GM23338 (cell line): Measurements from ENCODE around the gene ZER1. TPM values are rescaled to one million over a fixed set of nuclear protein-coding genes. Genes with fewer than 3 reads are reported as not detected.

Experiments used
- ATAC-seq: fragments of 200-7000 bp; cut with Tn5 transposase; 3 replicates; pipeline ENCODE4 v1.9.1; 2020
- DNase-seq: peaks from one replicate; pipeline ENCODE4 v3.0.0-alpha.2; 2015; ENCODE audit warnings: low spot score
- H2AFZ ChIP-seq: fragments of 200-600 bp; sonication (generic); 2 replicates; pipeline ENCODE4 v1.8.0; 2016; ENCODE audit warnings: antibody characterized with exemption, mild to moderate bottlenecking, moderate library complexity
- H3F3A ChIP-seq: fragments of 200-600 bp; sonication (generic); replicated peaks from 2 replicates; pipeline ENCODE4 v1.8.0; 2017; ENCODE audit warnings: antibody characterized with exemption, mixed run types, low read depth
- H3K27ac ChIP-seq: fragments of 200-600 bp; sonication (generic); 2 replicates; pipeline ENCODE4 v1.6.1; 2016; ENCODE audit warnings: low read depth
- H3K27me3 ChIP-seq: fragments of 200-600 bp; sonication (generic); 2 replicates; pipeline ENCODE4 v1.8.0; 2016; ENCODE audit warnings: mild to moderate bottlenecking, mixed run types, moderate library complexity; ENCODE audit not compliant: insufficient read depth
- H3K36me3 ChIP-seq: fragments of 200-600 bp; sonication (generic); 2 replicates; pipeline ENCODE4 v1.8.0; 2016; ENCODE audit warnings: mild to moderate bottlenecking; ENCODE audit not compliant: insufficient read depth
- H3K4me1 ChIP-seq: fragments of 200-600 bp; sonication (generic); 2 replicates; pipeline ENCODE4 v1.8.0; 2016; ENCODE audit warnings: mild to moderate bottlenecking, moderate library complexity; ENCODE audit not compliant: insufficient read depth
- H3K4me2 ChIP-seq: fragments of 200-600 bp; sonication (generic); 2 replicates; pipeline ENCODE4 v1.7.1; 2017; ENCODE audit warnings: mixed run types
- H3K4me3 ChIP-seq: fragments of 200-600 bp; sonication (generic); 2 replicates; pipeline ENCODE4 v1.6.1; 2016; ENCODE audit warnings: mixed run types
- H3K79me2 ChIP-seq: fragments of 200-600 bp; sonication (generic); replicated peaks from 2 replicates; pipeline ENCODE4 v1.8.0; 2017; ENCODE audit warnings: mild to moderate bottlenecking; ENCODE audit not compliant: insufficient read depth
- H3K9me2 ChIP-seq: fragments of 200-600 bp; sonication (generic); 2 replicates; pipeline ENCODE4 v1.8.0; 2017; ENCODE audit not compliant: insufficient read depth
- H4K20me1 ChIP-seq: fragments of 200-600 bp; sonication (generic); replicated peaks from 2 replicates; pipeline ENCODE4 v1.8.0; 2017; ENCODE audit warnings: mild to moderate bottlenecking; ENCODE audit not compliant: insufficient read depth
- H3K27ac Mint-ChIP-seq: 2 replicates; pipeline ENCODE4 v1.8.0; 2020; ENCODE audit warnings: inconsistent platforms, mild to moderate bottlenecking, moderate library complexity, mixed read lengths
- H3K27me3 Mint-ChIP-seq: 3 replicates; pipeline ENCODE4 v1.8.0; 2022; ENCODE audit warnings: low read depth, mild to moderate bottlenecking, moderate library complexity, mixed read lengths, inconsistent platforms; ENCODE audit not compliant: insufficient read depth, poor library complexity
- H3K36me3 Mint-ChIP-seq: 3 replicates; pipeline ENCODE4 v1.8.0; 2021; ENCODE audit warnings: low read depth, mild to moderate bottlenecking, inconsistent platforms, moderate library complexity, mixed read lengths
- H3K4me1 Mint-ChIP-seq: 3 replicates; pipeline ENCODE4 v1.8.0; 2020; ENCODE audit warnings: mild to moderate bottlenecking, inconsistent platforms, mixed read lengths
- H3K4me3 Mint-ChIP-seq: 3 replicates; pipeline ENCODE4 v1.8.0; 2021; ENCODE audit warnings: moderate library complexity, mild to moderate bottlenecking, inconsistent platforms, mixed read lengths
- H3K9me3 Mint-ChIP-seq: 3 replicates; pipeline ENCODE4 v1.8.0; 2020; ENCODE audit warnings: moderate library complexity, mild to moderate bottlenecking, inconsistent platforms, mixed read lengths
- CREB1 ChIP-seq: fragments of 250-450 bp; sonication (Bioruptor Pico); IDR thresholded peaks from 2 replicates; pipeline ENCODE4 v1.5.0; 2020; ENCODE audit warnings: low read depth, mild to moderate bottlenecking, moderate library complexity
- EZH2 ChIP-seq: fragments of 200-600 bp; sonication (generic); IDR thresholded peaks from one replicate; pipeline ENCODE4 v1.8.0; 2017; ENCODE audit warnings: antibody characterized with exemption, mild to moderate bottlenecking, low read depth; ENCODE audit not compliant: unreplicated experiment
- EZH2phosphoT487 ChIP-seq: fragments of 200-600 bp; sonication (generic); IDR thresholded peaks from one replicate; pipeline ENCODE4 v1.8.1; 2018; ENCODE audit warnings: antibody characterized with exemption; ENCODE audit not compliant: unreplicated experiment
- JUNB ChIP-seq: IDR thresholded peaks from one replicate; pipeline ENCODE4 v1.6.1; 2016; ENCODE audit warnings: antibody characterized with exemption; ENCODE audit not compliant: unreplicated experiment
- POLR2AphosphoS5 ChIP-seq: IDR thresholded peaks from 2 replicates; pipeline ENCODE4 v1.6.1; 2016; ENCODE audit warnings: antibody characterized with exemption, low read depth
- STAT1 ChIP-seq: IDR thresholded peaks from one replicate; pipeline ENCODE4 v1.6.1; 2016; ENCODE audit warnings: antibody characterized with exemption; ENCODE audit not compliant: unreplicated experiment
- ZNF114 ChIP-seq: fragments of 250-450 bp; sonication (Bioruptor Pico); IDR thresholded peaks from 2 replicates; pipeline ENCODE4 v1.5.0; 2020; ENCODE audit warnings: mild to moderate bottlenecking, moderate library complexity
- ZNF331 ChIP-seq: fragments of 250-450 bp; sonication (Bioruptor Pico); IDR thresholded peaks from 2 replicates; pipeline ENCODE4 v1.5.0; 2020; ENCODE audit warnings: low read depth, mild to moderate bottlenecking, moderate library complexity
- polyA plus RNA-seq: library from polyadenylated mRNA; unstranded; fragments of >200 nt; fragmentation: Nextera tagmentation; extraction: Ambion mirVana; gene quantifications from 2 replicates; pipeline ENCODE4 v1.2.1, GENCODE V29; 2016
- total RNA-seq: library from RNA; depleted of rRNA; stranded (reverse); fragments of >200 nt; shearing (Covaris generic); gene quantifications from 2 replicates; pipeline ENCODE4 v1.2.3, GENCODE V29; 2014
- TF ChIP-seq, protein P1 (sequence below): IDR thresholded peaks from one replicate; pipeline ENCODE4 v1.6.1; 2018; ENCODE audit warnings: antibody characterized with exemption; ENCODE audit not compliant: unreplicated experiment
- TF ChIP-seq, protein P2 (sequence below): IDR thresholded peaks from 2 replicates; pipeline ENCODE4 v1.6.1; 2016; ENCODE audit warnings: antibody characterized with exemption
- TF ChIP-seq, protein P3 (sequence below): fragments of 250-450 bp; sonication (Bioruptor Pico); IDR thresholded peaks from 2 replicates; pipeline ENCODE4 v1.5.0; 2020; ENCODE audit warnings: mild to moderate bottlenecking, moderate library complexity
- TF ChIP-seq, protein P4 (sequence below), 2 experiments: fragments of 200-600 bp in 1 of 2; sonication (generic) in 1 of 2; conservative IDR thresholded peaks; 2 replicates each; pipeline versions ENCODE4 v1.5.1 to v1.6.1; 2016 to 2017; ENCODE audit warnings: antibody characterized with exemption in 2 of 2, low read depth in 2 of 2, mild to moderate bottlenecking in 2 of 2, moderate library complexity in 1 of 2

The ZER1 gene
- total and polyA plus RNA-seq, 2 experiments from 2014 or later = 7.0 to 23.9 TPM

DNA sequence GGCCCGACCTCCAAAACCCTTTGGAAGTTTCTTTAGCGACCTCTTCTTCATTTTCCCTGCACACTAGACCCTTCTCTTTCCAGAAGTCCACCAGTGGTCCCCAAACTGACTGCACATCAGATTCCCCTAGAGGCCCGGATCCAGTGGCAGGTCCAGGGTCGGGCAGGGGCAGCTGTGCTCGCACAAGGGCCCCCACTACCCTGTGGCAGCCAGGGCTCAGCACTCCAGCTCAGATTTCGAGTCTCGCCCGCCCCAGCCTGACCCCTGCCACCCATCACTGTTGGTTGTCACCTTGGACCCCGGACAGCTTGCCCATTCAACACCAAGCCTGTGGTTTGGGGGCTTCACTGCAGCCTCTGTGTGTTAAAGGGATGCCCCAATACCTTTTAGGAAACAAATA, 40.0 kb downstream of the ZER1 start:
- peaks cover 4% of the 10 kb centered on the region; the same call in 1 of the 2 replicates for H3F3A ChIP-seq
- H3K27me3 Mint-ChIP-seq = peaks cover 17% of the 10 kb centered on the region
- no peaks in the 10 kb centered on the region for H3K27me3 ChIP-seq
- TF ChIP-seq, protein P1, sequence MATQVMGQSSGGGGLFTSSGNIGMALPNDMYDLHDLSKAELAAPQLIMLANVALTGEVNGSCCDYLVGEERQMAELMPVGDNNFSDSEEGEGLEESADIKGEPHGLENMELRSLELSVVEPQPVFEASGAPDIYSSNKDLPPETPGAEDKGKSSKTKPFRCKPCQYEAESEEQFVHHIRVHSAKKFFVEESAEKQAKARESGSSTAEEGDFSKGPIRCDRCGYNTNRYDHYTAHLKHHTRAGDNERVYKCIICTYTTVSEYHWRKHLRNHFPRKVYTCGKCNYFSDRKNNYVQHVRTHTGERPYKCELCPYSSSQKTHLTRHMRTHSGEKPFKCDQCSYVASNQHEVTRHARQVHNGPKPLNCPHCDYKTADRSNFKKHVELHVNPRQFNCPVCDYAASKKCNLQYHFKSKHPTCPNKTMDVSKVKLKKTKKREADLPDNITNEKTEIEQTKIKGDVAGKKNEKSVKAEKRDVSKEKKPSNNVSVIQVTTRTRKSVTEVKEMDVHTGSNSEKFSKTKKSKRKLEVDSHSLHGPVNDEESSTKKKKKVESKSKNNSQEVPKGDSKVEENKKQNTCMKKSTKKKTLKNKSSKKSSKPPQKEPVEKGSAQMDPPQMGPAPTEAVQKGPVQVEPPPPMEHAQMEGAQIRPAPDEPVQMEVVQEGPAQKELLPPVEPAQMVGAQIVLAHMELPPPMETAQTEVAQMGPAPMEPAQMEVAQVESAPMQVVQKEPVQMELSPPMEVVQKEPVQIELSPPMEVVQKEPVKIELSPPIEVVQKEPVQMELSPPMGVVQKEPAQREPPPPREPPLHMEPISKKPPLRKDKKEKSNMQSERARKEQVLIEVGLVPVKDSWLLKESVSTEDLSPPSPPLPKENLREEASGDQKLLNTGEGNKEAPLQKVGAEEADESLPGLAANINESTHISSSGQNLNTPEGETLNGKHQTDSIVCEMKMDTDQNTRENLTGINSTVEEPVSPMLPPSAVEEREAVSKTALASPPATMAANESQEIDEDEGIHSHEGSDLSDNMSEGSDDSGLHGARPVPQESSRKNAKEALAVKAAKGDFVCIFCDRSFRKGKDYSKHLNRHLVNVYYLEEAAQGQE = no peak
- TF ChIP-seq, protein P2, sequence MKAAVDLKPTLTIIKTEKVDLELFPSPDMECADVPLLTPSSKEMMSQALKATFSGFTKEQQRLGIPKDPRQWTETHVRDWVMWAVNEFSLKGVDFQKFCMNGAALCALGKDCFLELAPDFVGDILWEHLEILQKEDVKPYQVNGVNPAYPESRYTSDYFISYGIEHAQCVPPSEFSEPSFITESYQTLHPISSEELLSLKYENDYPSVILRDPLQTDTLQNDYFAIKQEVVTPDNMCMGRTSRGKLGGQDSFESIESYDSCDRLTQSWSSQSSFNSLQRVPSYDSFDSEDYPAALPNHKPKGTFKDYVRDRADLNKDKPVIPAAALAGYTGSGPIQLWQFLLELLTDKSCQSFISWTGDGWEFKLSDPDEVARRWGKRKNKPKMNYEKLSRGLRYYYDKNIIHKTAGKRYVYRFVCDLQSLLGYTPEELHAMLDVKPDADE = no peak
- no peak for TF ChIP-seq ZNF114 (CRISPR knock-in tag)
- TF ChIP-seq, protein P3, sequence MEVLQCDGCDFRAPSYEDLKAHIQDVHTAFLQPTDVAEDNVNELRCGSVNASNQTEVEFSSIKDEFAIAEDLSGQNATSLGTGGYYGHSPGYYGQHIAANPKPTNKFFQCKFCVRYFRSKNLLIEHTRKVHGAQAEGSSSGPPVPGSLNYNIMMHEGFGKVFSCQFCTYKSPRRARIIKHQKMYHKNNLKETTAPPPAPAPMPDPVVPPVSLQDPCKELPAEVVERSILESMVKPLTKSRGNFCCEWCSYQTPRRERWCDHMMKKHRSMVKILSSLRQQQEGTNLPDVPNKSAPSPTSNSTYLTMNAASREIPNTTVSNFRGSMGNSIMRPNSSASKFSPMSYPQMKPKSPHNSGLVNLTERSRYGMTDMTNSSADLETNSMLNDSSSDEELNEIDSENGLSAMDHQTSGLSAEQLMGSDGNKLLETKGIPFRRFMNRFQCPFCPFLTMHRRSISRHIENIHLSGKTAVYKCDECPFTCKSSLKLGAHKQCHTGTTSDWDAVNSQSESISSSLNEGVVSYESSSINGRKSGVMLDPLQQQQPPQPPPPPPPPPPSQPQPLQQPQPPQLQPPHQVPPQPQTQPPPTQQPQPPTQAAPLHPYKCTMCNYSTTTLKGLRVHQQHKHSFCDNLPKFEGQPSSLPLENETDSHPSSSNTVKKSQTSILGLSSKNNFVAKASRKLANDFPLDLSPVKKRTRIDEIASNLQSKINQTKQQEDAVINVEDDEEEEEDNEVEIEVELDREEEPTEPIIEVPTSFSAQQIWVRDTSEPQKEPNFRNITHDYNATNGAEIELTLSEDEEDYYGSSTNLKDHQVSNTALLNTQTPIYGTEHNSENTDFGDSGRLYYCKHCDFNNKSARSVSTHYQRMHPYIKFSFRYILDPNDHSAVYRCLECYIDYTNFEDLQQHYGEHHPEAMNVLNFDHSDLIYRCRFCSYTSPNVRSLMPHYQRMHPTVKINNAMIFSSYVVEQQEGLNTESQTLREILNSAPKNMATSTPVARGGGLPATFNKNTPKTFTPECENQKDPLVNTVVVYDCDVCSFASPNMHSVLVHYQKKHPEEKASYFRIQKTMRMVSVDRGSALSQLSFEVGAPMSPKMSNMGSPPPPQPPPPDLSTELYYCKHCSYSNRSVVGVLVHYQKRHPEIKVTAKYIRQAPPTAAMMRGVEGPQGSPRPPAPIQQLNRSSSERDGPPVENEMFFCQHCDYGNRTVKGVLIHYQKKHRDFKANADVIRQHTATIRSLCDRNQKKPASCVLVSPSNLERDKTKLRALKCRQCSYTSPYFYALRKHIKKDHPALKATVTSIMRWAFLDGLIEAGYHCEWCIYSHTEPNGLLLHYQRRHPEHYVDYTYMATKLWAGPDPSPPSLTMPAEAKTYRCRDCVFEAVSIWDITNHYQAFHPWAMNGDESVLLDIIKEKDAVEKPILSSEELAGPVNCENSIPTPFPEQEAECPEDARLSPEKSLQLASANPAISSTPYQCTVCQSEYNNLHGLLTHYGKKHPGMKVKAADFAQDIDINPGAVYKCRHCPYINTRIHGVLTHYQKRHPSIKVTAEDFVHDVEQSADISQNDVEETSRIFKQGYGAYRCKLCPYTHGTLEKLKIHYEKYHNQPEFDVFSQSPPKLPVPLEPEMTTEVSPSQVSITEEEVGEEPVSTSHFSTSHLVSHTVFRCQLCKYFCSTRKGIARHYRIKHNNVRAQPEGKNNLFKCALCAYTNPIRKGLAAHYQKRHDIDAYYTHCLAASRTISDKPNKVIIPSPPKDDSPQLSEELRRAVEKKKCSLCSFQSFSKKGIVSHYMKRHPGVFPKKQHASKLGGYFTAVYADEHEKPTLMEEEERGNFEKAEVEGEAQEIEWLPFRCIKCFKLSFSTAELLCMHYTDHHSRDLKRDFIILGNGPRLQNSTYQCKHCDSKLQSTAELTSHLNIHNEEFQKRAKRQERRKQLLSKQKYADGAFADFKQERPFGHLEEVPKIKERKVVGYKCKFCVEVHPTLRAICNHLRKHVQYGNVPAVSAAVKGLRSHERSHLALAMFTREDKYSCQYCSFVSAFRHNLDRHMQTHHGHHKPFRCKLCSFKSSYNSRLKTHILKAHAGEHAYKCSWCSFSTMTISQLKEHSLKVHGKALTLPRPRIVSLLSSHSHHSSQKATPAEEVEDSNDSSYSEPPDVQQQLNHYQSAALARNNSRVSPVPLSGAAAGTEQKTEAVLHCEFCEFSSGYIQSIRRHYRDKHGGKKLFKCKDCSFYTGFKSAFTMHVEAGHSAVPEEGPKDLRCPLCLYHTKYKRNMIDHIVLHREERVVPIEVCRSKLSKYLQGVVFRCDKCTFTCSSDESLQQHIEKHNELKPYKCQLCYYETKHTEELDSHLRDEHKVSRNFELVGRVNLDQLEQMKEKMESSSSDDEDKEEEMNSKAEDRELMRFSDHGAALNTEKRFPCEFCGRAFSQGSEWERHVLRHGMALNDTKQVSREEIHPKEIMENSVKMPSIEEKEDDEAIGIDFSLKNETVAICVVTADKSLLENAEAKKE (CRISPR knock-in tag) = no peak
- no peak for TF ChIP-seq ZNF331 (CRISPR knock-in tag)
- TF ChIP-seq EZH2phosphoT487 = no peak
- no peak for TF ChIP-seq JUNB
- TF ChIP-seq STAT1 = no peak
- TF ChIP-seq, protein P4, sequence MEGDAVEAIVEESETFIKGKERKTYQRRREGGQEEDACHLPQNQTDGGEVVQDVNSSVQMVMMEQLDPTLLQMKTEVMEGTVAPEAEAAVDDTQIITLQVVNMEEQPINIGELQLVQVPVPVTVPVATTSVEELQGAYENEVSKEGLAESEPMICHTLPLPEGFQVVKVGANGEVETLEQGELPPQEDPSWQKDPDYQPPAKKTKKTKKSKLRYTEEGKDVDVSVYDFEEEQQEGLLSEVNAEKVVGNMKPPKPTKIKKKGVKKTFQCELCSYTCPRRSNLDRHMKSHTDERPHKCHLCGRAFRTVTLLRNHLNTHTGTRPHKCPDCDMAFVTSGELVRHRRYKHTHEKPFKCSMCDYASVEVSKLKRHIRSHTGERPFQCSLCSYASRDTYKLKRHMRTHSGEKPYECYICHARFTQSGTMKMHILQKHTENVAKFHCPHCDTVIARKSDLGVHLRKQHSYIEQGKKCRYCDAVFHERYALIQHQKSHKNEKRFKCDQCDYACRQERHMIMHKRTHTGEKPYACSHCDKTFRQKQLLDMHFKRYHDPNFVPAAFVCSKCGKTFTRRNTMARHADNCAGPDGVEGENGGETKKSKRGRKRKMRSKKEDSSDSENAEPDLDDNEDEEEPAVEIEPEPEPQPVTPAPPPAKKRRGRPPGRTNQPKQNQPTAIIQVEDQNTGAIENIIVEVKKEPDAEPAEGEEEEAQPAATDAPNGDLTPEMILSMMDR (conservative IDR thresholded peaks at IDR 0.05; ENCODE audit: low read depth in 2 of 2) = no peak
- TF ChIP-seq EZH2 = no peak
- no peak for TF ChIP-seq CREB1 (CRISPR knock-in tag)
- TF ChIP-seq POLR2AphosphoS5 = no peak
- H3K9me2 ChIP-seq = no peaks in the 10 kb centered on the region
- no peaks in the 10 kb centered on the region for H3K4me1 ChIP-seq
- H4K20me1 ChIP-seq = no peaks in the 10 kb centered on the region
- DNase-seq (no peak), ATAC-seq (no peak)
- H3K36me3 ChIP-seq = no peaks in the 10 kb centered on the region
- no peaks in the 10 kb centered on the region for H3K9me3 Mint-ChIP-seq
- no peak overlapping the region for H3K4me2 ChIP-seq
- H3K4me1 Mint-ChIP-seq = peaks cover 11% of the 10 kb centered on the region; the same call in 2 of the 3 replicates
- H3K4me3 ChIP-seq = no peak overlapping the region
- H3K36me3 Mint-ChIP-seq = peaks cover 6% of the 10 kb centered on the region; the same call in 1 of the 3 replicates
- H2AFZ ChIP-seq = no peak overlapping the region
- H3K27ac Mint-ChIP-seq = no peak overlapping the region
- no peaks in the 10 kb centered on the region for H3K79me2 ChIP-seq
- H3K4me3 Mint-ChIP-seq = no peak overlapping the region
- H3K27ac ChIP-seq = no peak overlapping the region
